Neural progenitor cell (in vitro differentiated cells): Measurements from ENCODE around the gene PIP5K1B. TPM values are rescaled to one million over a fixed set of nuclear protein-coding genes. Genes with fewer than 3 reads are reported as not detected.

Experiments used
- DNase-seq: peaks from one replicate; pipeline ENCODE4 v3.0.0-alpha.2; 2016; ENCODE audit warnings: low spot score
- H2AFZ ChIP-seq: fragments of 200-600 bp; sonication (generic); replicated peaks from 2 replicates; pipeline ENCODE4 v1.6.1; 2016; ENCODE audit warnings: antibody characterized with exemption
- H3F3A ChIP-seq: fragments of 200-600 bp; sonication (generic); 2 replicates; pipeline ENCODE4 v1.6.1; 2016; ENCODE audit warnings: antibody characterized with exemption, low read depth
- H3K27ac ChIP-seq: fragments of 200-600 bp; sonication (generic); 2 replicates; pipeline ENCODE4 v1.5.1; 2016; ENCODE audit warnings: mild to moderate bottlenecking
- H3K27me3 ChIP-seq: fragments of 200-600 bp; sonication (generic); 2 replicates; pipeline ENCODE4 v1.6.1; 2016; ENCODE audit warnings: mild to moderate bottlenecking, moderate library complexity
- H3K36me3 ChIP-seq: fragments of 200-600 bp; sonication (generic); 2 replicates; pipeline ENCODE4 v1.5.1; 2016
- H3K4me1 ChIP-seq: fragments of 200-600 bp; sonication (generic); 2 replicates; pipeline ENCODE4 v1.6.1; 2016; ENCODE audit warnings: mixed run types
- H3K4me2 ChIP-seq: fragments of 200-600 bp; sonication (generic); 2 replicates; pipeline ENCODE4 v1.6.1; 2016
- H3K4me3 ChIP-seq: fragments of 200-600 bp; sonication (generic); 2 replicates; pipeline ENCODE4 v1.5.1; 2016
- H3K79me2 ChIP-seq: fragments of 200-600 bp; sonication (generic); 2 replicates; pipeline ENCODE4 v1.6.1; 2016; ENCODE audit warnings: low read depth
- H3K9ac ChIP-seq: fragments of 200-600 bp; sonication (generic); 2 replicates; pipeline ENCODE4 v1.6.1; 2016
- H3K9me3 ChIP-seq: fragments of 200-600 bp; sonication (generic); 2 replicates; pipeline ENCODE4 v1.5.1; 2016; ENCODE audit warnings: low read depth
- H4K20me1 ChIP-seq: fragments of 200-600 bp; sonication (generic); 2 replicates; pipeline ENCODE4 v1.6.1; 2016; ENCODE audit warnings: low read depth
- H3K27ac Mint-ChIP-seq: 3 replicates; pipeline ENCODE4 v1.8.0; 2021; ENCODE audit warnings: mixed read lengths
- H3K27me3 Mint-ChIP-seq: 2 replicates; pipeline ENCODE4 v1.8.0; 2022; ENCODE audit warnings: low read depth, mild to moderate bottlenecking, inconsistent platforms, moderate library complexity, mixed read lengths; ENCODE audit not compliant: insufficient read depth
- H3K36me3 Mint-ChIP-seq: 3 replicates; pipeline ENCODE4 v1.8.0; 2021; ENCODE audit warnings: mixed read lengths
- H3K4me1 Mint-ChIP-seq: 3 replicates; pipeline ENCODE4 v1.8.0; 2021; ENCODE audit warnings: mixed read lengths
- H3K4me3 Mint-ChIP-seq: 3 replicates; pipeline ENCODE4 v1.8.0; 2021; ENCODE audit warnings: mild to moderate bottlenecking, moderate library complexity, mixed read lengths
- H3K9me3 Mint-ChIP-seq: 3 replicates; pipeline ENCODE4 v1.8.0; 2020; ENCODE audit warnings: mixed read lengths
- EZH2 ChIP-seq: fragments of 200-600 bp; sonication (generic); IDR thresholded peaks from 2 replicates; pipeline ENCODE4 v1.6.1; 2017; ENCODE audit warnings: antibody characterized with exemption, mild to moderate bottlenecking, moderate library complexity
- EZH2phosphoT487 ChIP-seq: fragments of 200-600 bp; sonication (generic); IDR thresholded peaks from 2 replicates; pipeline ENCODE4 v1.6.1; 2017; ENCODE audit warnings: antibody characterized with exemption
- total RNA-seq: library from RNA; depleted of rRNA; stranded (reverse); fragments of >200 nt; gene quantifications from 2 replicates; pipeline ENCODE4 v1.2.3, GENCODE V29; 2015; ENCODE audit warnings: low replicate concordance
- TF ChIP-seq, protein P1 (sequence below): fragments of 200-600 bp; sonication (generic); IDR thresholded peaks from 2 replicates; pipeline ENCODE4 v1.5.1; 2017; ENCODE audit warnings: antibody characterized with exemption, mild to moderate bottlenecking

Gene PIP5K1B
- total RNA-seq, 1 donor from 2014 or later = 3.2 TPM

GRCh38 chr9:68768619-68769018 lies 63.6 kb downstream of the PIP5K1B start:
- Histone ChIP-seq H3K27me3 (peaks cover under 1% of the 10 kb centered on the region), H3K4me1 (peaks cover 14% of the 10 kb centered on the region), H3K9me3 (no peaks in the 10 kb centered on the region), H3K9ac (no peak overlapping the region), H3K4me3 (no peak overlapping the region), H2AFZ (no peak overlapping the region), H3K79me2 (no peaks in the 10 kb centered on the region), H3K4me2 (no peak overlapping the region), H4K20me1 (no peaks in the 10 kb centered on the region), H3K36me3 (no peaks in the 10 kb centered on the region), H3F3A (no peaks in the 10 kb centered on the region), H3K27ac (no peak overlapping the region)
- TF ChIP-seq, protein P1, sequence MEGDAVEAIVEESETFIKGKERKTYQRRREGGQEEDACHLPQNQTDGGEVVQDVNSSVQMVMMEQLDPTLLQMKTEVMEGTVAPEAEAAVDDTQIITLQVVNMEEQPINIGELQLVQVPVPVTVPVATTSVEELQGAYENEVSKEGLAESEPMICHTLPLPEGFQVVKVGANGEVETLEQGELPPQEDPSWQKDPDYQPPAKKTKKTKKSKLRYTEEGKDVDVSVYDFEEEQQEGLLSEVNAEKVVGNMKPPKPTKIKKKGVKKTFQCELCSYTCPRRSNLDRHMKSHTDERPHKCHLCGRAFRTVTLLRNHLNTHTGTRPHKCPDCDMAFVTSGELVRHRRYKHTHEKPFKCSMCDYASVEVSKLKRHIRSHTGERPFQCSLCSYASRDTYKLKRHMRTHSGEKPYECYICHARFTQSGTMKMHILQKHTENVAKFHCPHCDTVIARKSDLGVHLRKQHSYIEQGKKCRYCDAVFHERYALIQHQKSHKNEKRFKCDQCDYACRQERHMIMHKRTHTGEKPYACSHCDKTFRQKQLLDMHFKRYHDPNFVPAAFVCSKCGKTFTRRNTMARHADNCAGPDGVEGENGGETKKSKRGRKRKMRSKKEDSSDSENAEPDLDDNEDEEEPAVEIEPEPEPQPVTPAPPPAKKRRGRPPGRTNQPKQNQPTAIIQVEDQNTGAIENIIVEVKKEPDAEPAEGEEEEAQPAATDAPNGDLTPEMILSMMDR = no peak
- no peak for TF ChIP-seq EZH2
- no peak for TF ChIP-seq EZH2phosphoT487
- DNase-seq = no peak
- Mint-ChIP-seq H3K36me3 (no peaks in the 10 kb centered on the region), H3K9me3 (no peaks in the 10 kb centered on the region), H3K4me3 (no peak overlapping the region), H3K4me1 (peaks cover 23% of the 10 kb centered on the region), H3K27me3 (no peaks in the 10 kb centered on the region), H3K27ac (no peak overlapping the region)

GRCh38 chr9:68769852-68770251 lies 64.8 kb downstream of the PIP5K1B start:
- H3K4me1 ChIP-seq = peaks cover 14% of the 10 kb centered on the region
- no peaks in the 10 kb centered on the region for H3K9me3 Mint-ChIP-seq
- TF ChIP-seq, protein P1 = no peak
- TF ChIP-seq EZH2phosphoT487 (no peak), EZH2 (no peak)
- H2AFZ ChIP-seq = no peak overlapping the region
- H3F3A ChIP-seq = no peaks in the 10 kb centered on the region
- H3K36me3 Mint-ChIP-seq = no peaks in the 10 kb centered on the region
- no peak overlapping the region for H3K9ac ChIP-seq
- H3K9me3 ChIP-seq = no peaks in the 10 kb centered on the region
- no peaks in the 10 kb centered on the region for H3K79me2 ChIP-seq
- no peak overlapping the region for H3K4me3 ChIP-seq
- H3K4me1 Mint-ChIP-seq = peaks cover 23% of the 10 kb centered on the region
- DNase-seq = no peak
- H3K27me3 Mint-ChIP-seq = no peaks in the 10 kb centered on the region
- H3K27me3 ChIP-seq = peaks cover under 1% of the 10 kb centered on the region
- no peak overlapping the region for H3K4me3 Mint-ChIP-seq
- H3K27ac ChIP-seq = no peak overlapping the region
- H3K36me3 ChIP-seq = no peaks in the 10 kb centered on the region
- no peak overlapping the region for H3K27ac Mint-ChIP-seq
- H3K4me2 ChIP-seq = no peak overlapping the region
- H4K20me1 ChIP-seq = no peaks in the 10 kb centered on the region

DNA sequence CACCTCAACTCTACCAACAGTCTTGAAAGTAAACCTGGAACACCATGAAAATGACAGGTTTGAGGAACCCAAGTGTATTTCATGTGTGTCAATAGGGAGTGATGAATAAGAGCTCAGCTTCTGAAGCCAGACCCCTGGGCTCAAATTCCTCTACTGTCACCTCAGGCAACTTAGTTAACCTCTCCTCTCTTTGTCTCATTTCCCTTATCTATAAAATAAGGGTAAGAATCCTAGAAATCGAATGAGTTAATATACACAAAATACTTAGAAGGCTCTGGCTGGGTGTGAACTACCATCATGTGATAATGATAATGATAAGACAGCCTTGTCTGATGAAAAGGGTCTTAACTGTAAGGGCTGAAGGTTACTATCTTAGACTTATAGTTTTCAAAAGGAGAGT lies 66.3 kb downstream of the PIP5K1B start:
- H3K4me3 Mint-ChIP-seq = no peak overlapping the region

More for the DNA sequence above, 66.3 kb downstream of the PIP5K1B start:
- Histone ChIP-seq H3F3A (no peaks in the 10 kb centered on the region), H3K9me3 (no peaks in the 10 kb centered on the region), H2AFZ (no peak overlapping the region), H3K4me2 (no peak overlapping the region), H3K27ac (no peak overlapping the region), H3K9ac (no peak overlapping the region), H3K36me3 (no peaks in the 10 kb centered on the region), H4K20me1 (no peaks in the 10 kb centered on the region), H3K27me3 (peaks cover 9% of the 10 kb centered on the region), H3K79me2 (no peaks in the 10 kb centered on the region), H3K4me1 (peaks cover 14% of the 10 kb centered on the region), H3K4me3 (no peak overlapping the region)
- TF ChIP-seq EZH2phosphoT487 (no peak), EZH2 (no peak)
- TF ChIP-seq, protein P1 = no peak
- H3K36me3 Mint-ChIP-seq = no peaks in the 10 kb centered on the region
- H3K9me3 Mint-ChIP-seq = no peaks in the 10 kb centered on the region
- no peak for DNase-seq
- peaks cover 23% of the 10 kb centered on the region for H3K4me1 Mint-ChIP-seq
- no peaks in the 10 kb centered on the region for H3K27me3 Mint-ChIP-seq
- no peak overlapping the region for H3K27ac Mint-ChIP-seq
